ENCODE data around the gene CALML5. TPM values are rescaled to one million over a fixed set of nuclear protein-coding genes. Genes with fewer than 3 reads are reported as not detected.

The CALML5 gene
- polyA plus RNA-seq, 1 donor from 2014 or later: not detected

DNA sequence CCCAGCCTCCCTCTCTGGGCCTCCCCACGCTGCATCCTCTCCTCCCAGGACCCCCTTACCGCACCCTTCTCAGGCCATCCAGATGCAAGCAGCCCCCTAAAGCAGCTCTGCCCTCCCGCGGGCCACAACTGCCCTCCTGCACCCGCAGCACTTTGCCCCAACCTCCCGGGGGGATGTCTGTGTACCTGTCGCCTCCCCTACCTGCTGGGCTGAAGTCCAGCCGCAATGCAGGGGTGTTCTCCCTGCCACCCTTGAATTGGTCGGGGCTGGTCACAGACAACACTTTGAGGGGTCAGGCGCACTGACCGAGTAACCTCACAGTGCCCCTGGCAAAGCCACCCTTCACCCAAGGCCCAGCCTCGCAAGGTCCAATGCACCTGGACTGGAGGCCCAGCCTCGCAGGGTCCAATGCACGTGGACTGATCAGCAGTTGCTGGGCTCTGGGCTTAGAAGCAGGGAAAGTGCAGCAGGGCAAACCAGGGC is 8.3 kb upstream of the CALML5 start:
- Histone ChIP-seq H3K79me2 (replicated peaks; ENCODE audit: insufficient read depth, low read length) (no peaks in the 10 kb centered on the region), H2AFZ (ENCODE audit: low read depth, low read length) (no peak overlapping the region), H3F3A (ENCODE audit: insufficient read depth, low read length, poor library complexity, severe bottlenecking) (no peaks in the 10 kb centered on the region), H3K9me3 (ENCODE audit: low read length) (no peaks in the 10 kb centered on the region), H3K9me2 (ENCODE audit: insufficient read depth, low read length) (no peaks in the 10 kb centered on the region), H4K20me1 (ENCODE audit: insufficient read depth) (no peaks in the 10 kb centered on the region), H3K4me3 (ENCODE audit: low read length) (no peak overlapping the region), H3K27ac (ENCODE audit: low read length) (no peak overlapping the region), H3K9ac (ENCODE audit: low read length) (no peak overlapping the region), H3K36me3 (ENCODE audit: insufficient read depth, low read length) (no peaks in the 10 kb centered on the region), H3K4me2 (ENCODE audit: low read length) (no peak overlapping the region), H3K27me3 (ENCODE audit: insufficient read depth, low read depth, low read length) (no peaks in the 10 kb centered on the region)
- TF ChIP-seq EP300 (conservative IDR thresholded peaks at IDR 0.05; ENCODE audit: poor library complexity, severe bottlenecking): no peak
- TF ChIP-seq POLR2AphosphoS5 (IDR thresholded peaks at IDR 0.05): no peak
- TF ChIP-seq, protein P1, sequence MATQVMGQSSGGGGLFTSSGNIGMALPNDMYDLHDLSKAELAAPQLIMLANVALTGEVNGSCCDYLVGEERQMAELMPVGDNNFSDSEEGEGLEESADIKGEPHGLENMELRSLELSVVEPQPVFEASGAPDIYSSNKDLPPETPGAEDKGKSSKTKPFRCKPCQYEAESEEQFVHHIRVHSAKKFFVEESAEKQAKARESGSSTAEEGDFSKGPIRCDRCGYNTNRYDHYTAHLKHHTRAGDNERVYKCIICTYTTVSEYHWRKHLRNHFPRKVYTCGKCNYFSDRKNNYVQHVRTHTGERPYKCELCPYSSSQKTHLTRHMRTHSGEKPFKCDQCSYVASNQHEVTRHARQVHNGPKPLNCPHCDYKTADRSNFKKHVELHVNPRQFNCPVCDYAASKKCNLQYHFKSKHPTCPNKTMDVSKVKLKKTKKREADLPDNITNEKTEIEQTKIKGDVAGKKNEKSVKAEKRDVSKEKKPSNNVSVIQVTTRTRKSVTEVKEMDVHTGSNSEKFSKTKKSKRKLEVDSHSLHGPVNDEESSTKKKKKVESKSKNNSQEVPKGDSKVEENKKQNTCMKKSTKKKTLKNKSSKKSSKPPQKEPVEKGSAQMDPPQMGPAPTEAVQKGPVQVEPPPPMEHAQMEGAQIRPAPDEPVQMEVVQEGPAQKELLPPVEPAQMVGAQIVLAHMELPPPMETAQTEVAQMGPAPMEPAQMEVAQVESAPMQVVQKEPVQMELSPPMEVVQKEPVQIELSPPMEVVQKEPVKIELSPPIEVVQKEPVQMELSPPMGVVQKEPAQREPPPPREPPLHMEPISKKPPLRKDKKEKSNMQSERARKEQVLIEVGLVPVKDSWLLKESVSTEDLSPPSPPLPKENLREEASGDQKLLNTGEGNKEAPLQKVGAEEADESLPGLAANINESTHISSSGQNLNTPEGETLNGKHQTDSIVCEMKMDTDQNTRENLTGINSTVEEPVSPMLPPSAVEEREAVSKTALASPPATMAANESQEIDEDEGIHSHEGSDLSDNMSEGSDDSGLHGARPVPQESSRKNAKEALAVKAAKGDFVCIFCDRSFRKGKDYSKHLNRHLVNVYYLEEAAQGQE (IDR thresholded peaks at IDR 0.05; ENCODE audit: borderline replicate concordance): no peak
- TF ChIP-seq TAF1 (IDR thresholded peaks at IDR 0.05; ENCODE audit: low read depth): no peak
- no peak for TF ChIP-seq EZH2 (IDR thresholded peaks at IDR 0.05; ENCODE audit: borderline replicate concordance, insufficient read depth, low read length, poor library complexity, severe bottlenecking)
- TF ChIP-seq, protein P2, sequence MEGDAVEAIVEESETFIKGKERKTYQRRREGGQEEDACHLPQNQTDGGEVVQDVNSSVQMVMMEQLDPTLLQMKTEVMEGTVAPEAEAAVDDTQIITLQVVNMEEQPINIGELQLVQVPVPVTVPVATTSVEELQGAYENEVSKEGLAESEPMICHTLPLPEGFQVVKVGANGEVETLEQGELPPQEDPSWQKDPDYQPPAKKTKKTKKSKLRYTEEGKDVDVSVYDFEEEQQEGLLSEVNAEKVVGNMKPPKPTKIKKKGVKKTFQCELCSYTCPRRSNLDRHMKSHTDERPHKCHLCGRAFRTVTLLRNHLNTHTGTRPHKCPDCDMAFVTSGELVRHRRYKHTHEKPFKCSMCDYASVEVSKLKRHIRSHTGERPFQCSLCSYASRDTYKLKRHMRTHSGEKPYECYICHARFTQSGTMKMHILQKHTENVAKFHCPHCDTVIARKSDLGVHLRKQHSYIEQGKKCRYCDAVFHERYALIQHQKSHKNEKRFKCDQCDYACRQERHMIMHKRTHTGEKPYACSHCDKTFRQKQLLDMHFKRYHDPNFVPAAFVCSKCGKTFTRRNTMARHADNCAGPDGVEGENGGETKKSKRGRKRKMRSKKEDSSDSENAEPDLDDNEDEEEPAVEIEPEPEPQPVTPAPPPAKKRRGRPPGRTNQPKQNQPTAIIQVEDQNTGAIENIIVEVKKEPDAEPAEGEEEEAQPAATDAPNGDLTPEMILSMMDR (IDR thresholded peaks at IDR 0.05; ENCODE audit: poor library complexity, severe bottlenecking): no peak

DNA sequence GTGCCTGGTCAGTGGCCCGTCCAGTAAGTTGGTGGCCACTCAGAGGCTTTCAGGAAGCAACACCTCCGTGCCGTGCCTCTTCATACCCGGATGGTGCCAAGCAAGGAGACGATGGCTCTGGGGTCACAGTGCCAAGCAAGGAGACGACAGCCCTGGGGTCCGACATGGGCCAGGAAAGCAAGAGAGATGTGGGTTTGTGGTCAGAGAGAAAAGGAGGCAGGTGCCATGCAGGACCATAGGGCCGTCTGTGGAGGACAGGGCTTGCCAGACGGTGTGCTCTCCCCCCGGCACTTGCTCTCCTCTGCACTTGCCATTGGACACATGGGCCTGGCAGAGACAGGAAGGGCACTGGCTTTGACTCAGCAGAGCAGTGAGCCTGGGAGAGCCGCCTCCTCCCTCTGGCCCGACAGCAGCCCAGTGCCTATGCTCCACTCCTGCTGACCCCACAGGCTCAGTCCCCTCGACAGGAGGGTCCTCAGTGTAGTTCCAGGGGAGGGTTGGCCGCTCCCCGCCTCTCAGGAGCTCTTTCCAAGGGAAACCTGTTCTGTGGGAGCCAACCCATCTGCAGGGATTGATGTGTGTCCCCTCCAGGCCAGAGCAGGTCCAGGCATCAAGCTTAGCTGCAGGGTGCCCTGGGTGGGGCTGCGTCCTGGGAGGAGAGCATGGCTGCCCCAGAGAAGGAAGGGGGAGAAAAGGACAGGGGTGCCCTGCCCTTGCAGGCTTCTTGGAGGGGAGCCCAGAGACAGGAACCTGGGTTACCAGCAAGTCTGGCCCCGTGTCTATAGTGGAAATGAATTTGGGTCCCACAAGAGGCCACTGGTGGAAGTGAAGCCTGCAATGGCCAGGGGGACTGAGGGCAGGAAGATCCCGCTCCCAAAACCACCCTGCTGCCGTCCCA is 7.6 kb upstream of the CALML5 start:
- no peaks in the 10 kb centered on the region for H3K79me2 ChIP-seq (replicated peaks; ENCODE audit: insufficient read depth, low read length)
- H4K20me1 ChIP-seq (ENCODE audit: insufficient read depth): no peaks in the 10 kb centered on the region
- no peaks in the 10 kb centered on the region for H3K9me3 ChIP-seq (ENCODE audit: low read length)
- H2AFZ ChIP-seq (ENCODE audit: low read depth, low read length): no peak overlapping the region
- TF ChIP-seq EZH2 (IDR thresholded peaks at IDR 0.05; ENCODE audit: borderline replicate concordance, insufficient read depth, low read length, poor library complexity, severe bottlenecking): no peak
- TF ChIP-seq, protein P2 (IDR thresholded peaks at IDR 0.05; ENCODE audit: poor library complexity, severe bottlenecking): no peak
- TF ChIP-seq RAD21 (conservative IDR thresholded peaks at IDR 0.05): no peak
- TF ChIP-seq SMC3 (conservative IDR thresholded peaks at IDR 0.05; ENCODE audit: poor library complexity): no peak
- TF ChIP-seq POLR2AphosphoS5 (IDR thresholded peaks at IDR 0.05): no peak
- TF ChIP-seq, protein P1 (IDR thresholded peaks at IDR 0.05; ENCODE audit: borderline replicate concordance): no peak
- no peak for TF ChIP-seq MXI1 (conservative IDR thresholded peaks at IDR 0.05; ENCODE audit: poor library complexity, severe bottlenecking)
- H3K4me2 ChIP-seq (ENCODE audit: low read length): no peak overlapping the region
- H3K9me2 ChIP-seq (ENCODE audit: insufficient read depth, low read length): no peaks in the 10 kb centered on the region
- H3F3A ChIP-seq (ENCODE audit: insufficient read depth, low read length, poor library complexity, severe bottlenecking): no peaks in the 10 kb centered on the region
- no peak overlapping the region for H3K27ac ChIP-seq (ENCODE audit: low read length)
- no peaks in the 10 kb centered on the region for H3K36me3 ChIP-seq (ENCODE audit: insufficient read depth, low read length)
- no peak overlapping the region for H3K9ac ChIP-seq (ENCODE audit: low read length)
- no peak overlapping the region for H3K4me3 ChIP-seq (ENCODE audit: low read length)
- no peaks in the 10 kb centered on the region for H3K27me3 ChIP-seq (ENCODE audit: insufficient read depth, low read depth, low read length)

Measured in neural cell (in vitro differentiated cells).